Measurements from ENCODE around the gene GJA9.
A peak's percentile ranks its signal among the peaks of the same experiment; 100 is the strongest.
"Not testable (repeated sequence)": the region's sequence is repeated elsewhere in the genome, so short reads cannot be mapped to it uniquely, and the experiment has no call there.

GJA9 gene

GRCh38 chr1:38881487-38881886 is at the start of gene GJA9:
GJA9 (minus strand) TSS chr1:38881587; CDS start chr1:38876098, 5,489 bp downstream.
- no peak for DNase-seq (ENCODE audit: low read depth)

DNA sequence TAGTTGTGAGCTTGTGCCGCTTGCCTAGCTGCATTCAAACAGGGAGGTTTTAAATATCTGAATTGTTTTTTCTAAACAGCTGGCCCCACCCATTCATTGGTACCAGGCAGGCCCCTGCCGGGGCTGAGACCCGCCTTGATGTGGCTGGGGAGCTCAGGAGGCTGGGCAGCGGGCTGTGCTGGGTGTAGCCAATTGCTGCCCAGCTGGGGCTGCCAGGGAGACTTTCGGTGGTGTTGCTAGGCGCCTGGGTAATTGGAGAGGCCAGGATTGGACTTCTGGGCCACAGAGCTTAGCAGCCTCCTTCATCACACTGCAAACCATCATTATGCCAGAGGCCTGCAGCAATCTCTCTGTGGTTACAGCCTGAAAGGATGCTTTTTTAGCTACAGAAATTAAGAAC is 48.1 kb upstream of the GJA9 start:
- DNase-seq (ENCODE audit: low read depth): no peak

GRCh38 chr1:38929054-38929453 is 47.7 kb upstream of the GJA9 start:
- no peak for DNase-seq (ENCODE audit: low read depth)

DNA sequence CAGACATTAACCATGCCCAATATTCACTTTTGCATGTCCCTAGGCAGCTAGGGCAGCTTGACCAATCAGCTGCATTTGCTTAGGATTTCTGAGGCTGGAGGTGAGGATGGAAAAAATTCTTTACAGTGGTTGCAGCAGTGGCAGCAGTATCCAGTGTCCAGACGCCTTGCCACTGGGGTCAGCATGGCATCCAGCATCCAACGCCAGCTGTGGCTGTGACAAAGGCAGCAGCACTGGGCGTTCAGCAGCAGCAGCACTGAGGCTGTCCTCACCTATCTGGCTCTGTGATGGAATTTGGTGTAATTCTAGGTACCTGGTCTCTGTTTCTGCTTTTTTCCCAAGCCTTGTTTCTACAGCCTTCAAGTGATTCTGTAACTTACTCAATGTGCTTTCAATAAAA is 44.7 kb upstream of the GJA9 start:
- DNase-seq (ENCODE audit: low read depth): no peak

DNA sequence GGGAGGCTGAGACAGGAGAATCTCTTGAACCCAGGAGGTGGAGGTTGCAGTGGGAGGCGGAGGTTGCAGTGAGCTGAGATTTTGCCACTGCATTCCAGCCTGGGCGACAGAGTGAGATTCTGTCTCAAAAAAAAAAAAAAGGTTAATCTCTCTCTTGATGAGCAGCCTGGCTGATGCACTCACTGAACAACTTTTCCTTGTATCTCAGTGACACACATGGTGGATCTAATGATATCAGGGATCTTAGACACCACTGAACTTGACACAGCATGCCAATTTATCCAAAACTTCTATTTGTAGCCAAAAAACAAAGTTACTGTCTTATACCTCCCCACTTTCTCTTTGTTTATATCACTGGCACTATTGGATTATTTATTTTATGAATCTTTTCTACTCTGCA is 44.0 kb upstream of the GJA9 start:
- no peak for DNase-seq (ENCODE audit: low read depth)

DNA sequence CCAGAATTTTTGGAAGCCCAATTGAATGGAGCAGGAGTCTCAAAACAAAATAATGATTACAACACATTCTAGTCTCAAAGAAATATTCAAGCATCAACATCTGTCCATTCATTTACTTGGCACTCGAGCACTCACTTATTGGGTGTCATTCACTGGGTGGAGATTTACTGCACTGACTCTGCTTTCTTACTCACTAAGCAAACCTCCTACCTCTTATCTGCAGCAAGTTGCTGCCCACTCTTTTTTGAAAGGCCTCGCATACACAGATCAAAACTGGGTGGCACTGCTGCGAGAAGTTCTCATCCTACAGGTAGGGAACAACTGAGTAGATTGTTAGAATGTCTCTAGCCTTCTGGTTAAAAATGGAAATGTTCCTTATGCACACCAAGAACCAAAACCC is 42.2 kb upstream of the GJA9 start:
- DNase-seq (ENCODE audit: low read depth): no peak

DNA sequence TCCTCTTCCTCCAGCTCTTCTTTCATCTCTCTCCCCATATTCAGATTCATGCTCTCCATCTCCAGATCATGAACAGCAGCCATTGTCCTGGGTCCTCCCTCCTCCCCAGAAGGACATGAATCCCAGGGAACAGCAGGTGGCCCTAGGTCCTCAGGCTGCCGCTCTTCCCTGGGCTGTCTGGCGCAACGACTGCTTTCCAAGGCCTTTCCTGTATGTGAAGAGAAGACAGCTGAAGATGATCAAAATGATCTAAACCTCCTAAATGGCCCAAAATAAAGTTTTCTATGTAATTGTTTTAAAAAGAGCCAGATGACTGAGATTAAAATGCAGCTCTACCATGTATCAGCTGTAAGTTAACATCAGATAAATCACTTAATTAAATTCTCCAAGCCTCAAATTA is 37.7 kb upstream of the GJA9 start:
- no peak for DNase-seq (ENCODE audit: low read depth)

DNA sequence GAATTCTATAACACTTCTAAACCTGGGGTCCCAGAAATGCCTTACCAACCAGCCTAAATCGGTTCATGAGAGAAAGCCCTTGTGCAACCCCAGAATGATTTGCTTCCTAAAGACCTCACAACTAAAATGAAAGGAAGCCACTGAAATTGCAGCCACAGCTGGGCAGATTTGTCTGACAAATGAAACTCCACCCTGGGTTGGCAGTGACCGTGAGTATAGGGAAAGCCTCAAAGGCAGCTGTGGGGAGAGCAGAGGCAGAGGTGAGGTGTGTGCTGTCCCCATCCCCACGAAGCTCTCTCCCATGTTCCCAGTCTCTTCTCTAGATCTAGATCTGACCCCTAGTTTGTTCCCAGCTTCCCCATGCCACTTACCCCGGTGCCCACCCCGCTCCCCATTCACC is 37.2 kb upstream of the GJA9 start:
- DNase-seq (ENCODE audit: low read depth): no peak

GRCh38 chr1:38917772-38918171 is 36.4 kb upstream of the GJA9 start:
- no peak for DNase-seq (ENCODE audit: low read depth)

- DNase-seq (ENCODE audit: low read depth): no peak
Observed at GRCh38 chr1:38917337-38917736, 36.0 kb upstream of the GJA9 start.

DNA sequence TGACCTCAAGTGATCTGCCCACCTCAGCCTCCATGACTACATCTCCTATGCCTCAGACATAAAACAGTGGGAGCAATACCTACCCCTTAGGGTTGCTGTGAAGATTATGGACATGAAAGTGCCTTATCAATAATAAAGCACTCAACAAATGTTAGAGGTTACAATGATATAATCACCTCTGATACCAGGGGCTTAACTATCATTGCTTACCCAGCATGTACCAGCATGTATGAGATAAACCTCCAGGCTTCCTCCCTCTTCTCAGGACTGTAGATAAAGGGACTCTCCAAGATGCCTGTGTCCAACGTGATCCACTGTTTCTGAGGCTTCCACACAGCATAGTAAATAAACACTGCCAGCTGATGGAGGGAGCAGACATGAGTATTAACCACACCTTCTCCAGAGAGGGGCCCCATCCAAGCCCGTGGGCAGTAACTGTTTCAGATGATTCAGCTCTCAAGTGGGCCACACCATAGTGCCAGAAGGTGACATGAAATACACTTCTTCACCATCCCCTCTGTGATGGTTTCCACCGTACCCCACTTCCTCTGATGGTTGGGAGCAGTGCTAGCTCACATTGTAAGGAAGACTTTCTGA is 34.1 kb upstream of the GJA9 start:
- DNase-seq (ENCODE audit: low read depth): no peak

DNA sequence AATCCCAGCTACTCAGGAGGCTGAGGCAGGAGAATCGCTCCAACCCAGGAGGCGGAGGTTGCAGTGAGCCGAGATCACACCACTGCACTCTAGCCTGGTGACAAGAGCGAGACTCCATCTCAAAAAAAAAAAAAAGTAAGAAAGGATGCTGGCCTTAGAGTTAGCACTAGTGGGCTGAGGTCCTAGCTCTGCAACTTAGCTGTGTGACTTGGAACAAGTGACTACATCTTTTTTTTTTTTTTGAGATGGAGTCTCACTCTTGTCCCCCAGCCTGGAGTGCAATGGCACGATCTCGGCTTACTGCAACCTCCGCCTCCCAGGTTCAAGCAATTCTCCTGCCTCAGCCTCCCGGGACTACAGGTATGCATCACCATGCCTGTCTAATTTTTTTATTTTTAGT is 33.5 kb upstream of the GJA9 start:
- not testable (repeated sequence) for DNase-seq (ENCODE audit: low read depth)

DNA sequence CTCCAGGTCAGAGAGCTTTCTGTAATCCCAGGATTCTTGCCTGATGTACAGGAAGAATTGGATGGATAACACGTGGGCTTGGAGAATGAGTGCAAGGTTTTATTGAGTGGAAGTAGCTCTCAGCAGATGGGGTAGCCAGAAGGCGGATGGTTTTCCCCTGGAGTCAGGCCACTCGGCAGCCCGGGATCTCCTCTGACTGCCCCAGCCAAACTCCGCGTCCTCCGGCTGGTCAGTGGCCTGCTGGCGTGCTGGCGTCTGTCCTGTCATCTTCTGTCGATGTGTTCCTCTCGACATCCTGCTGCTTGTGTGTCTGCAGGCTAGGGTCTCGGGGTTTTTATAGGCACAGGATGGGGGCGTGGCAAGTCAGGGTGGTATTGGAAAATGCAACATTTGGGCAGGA is 27.4 kb upstream of the GJA9 start:
- DNase-seq (ENCODE audit: low read depth): no peak

DNA sequence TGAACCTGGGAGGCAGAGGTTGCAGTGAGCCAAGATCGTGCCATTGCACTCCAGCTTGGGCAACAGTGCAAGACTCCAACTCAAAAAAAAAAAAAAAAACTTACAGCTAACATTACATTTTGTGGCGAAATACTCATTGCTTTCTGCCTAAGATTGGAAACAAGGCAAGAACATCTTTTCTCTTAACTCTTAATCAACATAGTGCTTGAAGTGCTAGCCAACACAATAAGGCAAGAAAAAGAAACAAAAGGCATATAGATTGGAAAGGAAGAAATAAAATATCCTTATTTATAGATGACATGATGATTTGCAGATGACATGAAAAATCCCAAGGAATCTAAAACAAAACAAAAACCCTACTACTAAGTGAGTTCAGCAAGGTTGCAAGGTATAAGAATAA is 24.6 kb upstream of the GJA9 start:
- DNase-seq (ENCODE audit: low read depth): no peak

GRCh38 chr1:38899560-38899959 is 18.2 kb upstream of the GJA9 start:
- DNase-seq (ENCODE audit: low read depth): no peak

DNA sequence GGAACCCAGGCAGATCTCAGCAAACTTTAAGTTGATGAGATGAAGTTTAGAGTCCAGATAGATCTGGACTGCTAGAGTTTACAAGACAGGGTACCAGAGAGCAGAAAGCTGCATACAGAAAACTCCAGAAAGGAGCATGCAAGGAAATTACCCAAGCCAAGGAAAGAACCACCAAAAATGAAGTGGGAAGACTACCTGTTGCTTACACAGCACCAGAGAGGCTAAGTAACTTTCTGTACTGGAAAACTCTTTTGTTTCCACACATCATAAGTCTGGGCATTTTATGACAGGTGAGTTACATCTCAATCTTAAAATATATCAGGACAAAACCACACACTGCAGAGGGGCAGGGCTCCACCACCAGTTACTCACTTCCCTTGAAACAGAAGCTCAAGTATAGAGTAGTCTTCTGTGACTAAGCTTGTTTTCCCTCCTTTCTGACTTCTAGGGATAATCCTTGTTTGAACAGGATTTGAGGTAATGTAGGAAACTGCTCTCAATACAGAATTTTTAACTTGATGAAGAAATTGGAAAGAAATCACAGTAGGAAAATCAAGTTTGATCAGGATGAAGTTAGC is 17.4 kb upstream of the GJA9 start:
- DNase-seq (ENCODE audit: low read depth): peak; percentile 6

GRCh38 chr1:38896169-38896568 is 14.8 kb upstream of the GJA9 start:
- DNase-seq (ENCODE audit: low read depth): no peak

DNA sequence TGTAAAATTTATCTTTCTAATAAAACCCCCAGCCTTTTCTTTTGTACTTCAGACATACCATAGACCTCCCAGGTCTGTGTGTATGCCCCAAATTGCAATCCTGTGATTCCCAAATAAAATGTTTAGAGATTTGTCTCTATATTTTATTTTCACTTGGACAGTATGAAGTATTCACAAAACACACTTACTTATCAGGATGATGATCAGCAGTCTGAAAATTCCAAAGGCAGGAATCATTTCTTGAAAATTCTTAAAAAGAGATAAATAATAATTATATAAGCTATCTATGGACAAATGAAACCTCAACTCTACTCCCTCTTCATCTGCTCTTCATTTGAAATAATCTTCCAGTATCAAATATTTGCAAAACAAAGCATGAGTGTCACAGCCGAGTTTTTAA is 11.6 kb upstream of the GJA9 start:
- DNase-seq (ENCODE audit: low read depth): no peak

DNA sequence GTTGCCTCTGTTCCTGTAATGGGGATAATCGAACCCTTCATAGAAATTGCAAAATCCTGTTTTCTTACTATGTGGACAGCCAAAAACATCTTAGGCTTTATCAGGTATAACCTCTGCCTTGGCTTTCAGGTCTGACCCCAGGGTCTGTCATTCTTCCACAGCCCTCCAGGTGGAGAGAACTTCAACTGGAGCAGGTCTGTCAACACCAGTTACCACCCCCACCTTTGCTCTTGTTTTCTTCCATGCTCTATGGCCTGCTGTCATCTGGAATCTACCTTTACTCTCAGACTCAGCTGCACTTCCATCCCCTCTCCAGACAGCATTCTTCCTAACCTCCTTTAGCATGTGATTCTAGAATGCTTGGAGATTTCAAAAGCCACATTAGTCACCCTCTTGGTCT is 10.4 kb upstream of the GJA9 start:
- no peak for DNase-seq (ENCODE audit: low read depth)

- DNase-seq (ENCODE audit: low read depth): no peak
Observed at GRCh38 chr1:38889589-38889988, 8.2 kb upstream of the GJA9 start.

- DNase-seq (ENCODE audit: low read depth): no peak
Observed at GRCh38 chr1:38888423-38889333, 7.3 kb upstream of the GJA9 start.

DNA sequence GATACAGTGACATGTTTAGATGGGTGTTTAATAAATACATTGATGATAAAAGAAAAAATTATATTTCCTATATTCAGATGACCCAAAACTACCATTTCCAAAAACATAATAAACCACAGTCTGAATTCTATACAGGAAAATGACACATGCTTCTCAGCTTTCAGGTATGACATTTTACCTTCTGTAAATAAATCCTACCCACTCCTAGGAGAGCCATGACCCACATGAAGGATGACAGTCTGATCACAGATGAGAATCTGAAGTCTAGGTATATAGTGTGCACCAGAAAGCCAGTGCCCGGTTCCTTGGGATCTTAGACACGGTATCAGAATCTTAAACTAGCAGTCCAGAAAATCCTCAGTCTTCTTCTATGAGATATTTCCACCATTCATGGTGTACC is 3.7 kb upstream of the GJA9 start:
- DNase-seq (ENCODE audit: low read depth): no peak

GRCh38 chr1:38875811-38876210 is 5.6 kb downstream of the GJA9 start:
- DNase-seq (ENCODE audit: low read depth): no peak

Data from HS-5 (cell line).